ENCODE results near the gene GCNA.
"Not testable (repeated sequence)": the region's sequence is repeated elsewhere in the genome, so short reads cannot be mapped to it uniquely, and the experiment has no call there.

GCNA gene

DNA sequence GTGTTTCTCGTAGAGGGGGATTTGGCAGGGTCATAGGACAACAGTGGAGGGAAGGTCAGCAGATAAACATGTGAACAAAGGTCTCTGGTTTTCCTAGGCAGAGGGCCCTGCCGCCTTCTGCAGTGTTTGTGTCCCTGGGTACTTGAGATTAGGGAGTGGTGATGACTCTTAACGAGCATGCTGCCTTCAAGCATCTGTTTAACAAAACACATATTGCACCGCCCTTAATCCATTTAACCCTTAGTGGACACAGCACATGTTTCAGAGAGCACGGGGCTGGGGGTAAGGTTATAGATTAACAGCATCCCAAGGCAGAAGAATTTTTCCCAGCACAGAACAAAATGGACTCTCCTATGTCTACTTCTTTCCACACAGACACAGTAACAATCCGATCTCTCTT is 66.2 kb downstream of the GCNA start:
- DNase-seq = not testable (repeated sequence)

DNA sequence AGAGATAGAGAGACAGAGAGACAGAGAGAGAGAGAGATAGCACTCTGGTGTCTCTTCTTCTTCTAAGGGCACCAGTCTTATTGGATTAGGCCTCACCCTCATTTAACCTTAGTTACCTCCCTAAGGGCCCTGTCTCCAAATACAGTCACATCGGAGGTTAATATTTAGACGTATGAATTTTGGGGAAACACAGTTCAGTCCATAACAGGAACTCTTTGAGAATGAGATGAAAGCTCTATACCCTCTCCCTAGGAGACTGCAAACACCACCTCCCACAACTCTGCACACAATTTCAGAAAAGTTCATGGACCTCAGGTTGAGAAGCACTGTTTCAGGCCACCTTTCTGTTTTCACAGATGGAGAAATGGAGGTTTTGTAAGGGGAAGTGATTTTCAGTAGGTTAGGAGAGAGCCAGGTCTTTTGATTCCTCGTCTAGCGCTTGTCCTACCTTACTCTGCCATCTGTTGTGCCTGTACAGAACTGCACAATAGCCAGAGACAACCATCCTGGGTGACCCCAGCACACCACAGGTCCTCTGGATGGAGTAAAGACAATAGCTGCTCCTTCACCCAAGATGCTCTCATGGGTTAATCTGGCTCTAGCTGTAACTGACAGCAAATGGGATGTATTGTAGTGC is 72.2 kb downstream of the GCNA start:
- no peak for DNase-seq

DNA sequence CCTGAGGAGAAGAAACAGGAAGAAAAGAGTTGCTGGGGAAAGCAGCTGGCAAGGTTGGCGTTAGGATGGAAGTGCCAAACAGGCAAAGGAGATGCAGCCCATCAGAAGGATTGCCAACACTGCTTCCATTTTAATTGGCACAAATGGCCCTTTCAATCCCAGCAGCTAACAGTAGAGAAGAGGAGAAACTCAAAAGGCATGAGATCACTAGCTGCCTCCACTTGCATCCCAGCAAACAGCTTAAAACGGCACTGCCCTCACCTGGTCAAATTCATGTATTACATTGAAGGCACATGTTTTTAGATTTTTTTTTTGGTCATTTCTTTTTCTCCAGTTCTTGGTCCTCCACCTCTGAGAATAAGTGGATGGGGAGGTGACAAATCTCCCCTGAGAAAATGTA is 74.2 kb downstream of the GCNA start:
- DNase-seq = peak; percentile 39

DNA sequence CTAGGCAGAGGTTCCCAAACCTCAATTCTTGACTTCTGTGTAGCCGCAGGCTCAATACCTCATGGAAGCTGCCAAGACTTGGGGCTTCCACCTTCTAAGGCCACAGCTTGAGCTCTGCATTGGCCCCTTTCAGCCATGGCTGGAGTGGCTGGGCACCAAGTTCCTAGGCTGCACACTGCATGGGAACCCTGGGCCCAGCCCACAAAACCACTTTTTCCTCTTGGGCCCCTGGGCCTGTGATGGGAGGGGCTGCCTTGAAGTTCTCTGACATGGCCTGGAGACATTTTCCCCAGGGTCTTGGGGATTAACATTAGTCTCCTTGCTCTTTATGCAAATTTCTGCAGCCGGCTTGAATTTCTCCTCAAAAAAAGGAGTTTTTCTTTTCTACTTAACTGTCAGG is 75.1 kb downstream of the GCNA start:
- no peak for DNase-seq

DNA sequence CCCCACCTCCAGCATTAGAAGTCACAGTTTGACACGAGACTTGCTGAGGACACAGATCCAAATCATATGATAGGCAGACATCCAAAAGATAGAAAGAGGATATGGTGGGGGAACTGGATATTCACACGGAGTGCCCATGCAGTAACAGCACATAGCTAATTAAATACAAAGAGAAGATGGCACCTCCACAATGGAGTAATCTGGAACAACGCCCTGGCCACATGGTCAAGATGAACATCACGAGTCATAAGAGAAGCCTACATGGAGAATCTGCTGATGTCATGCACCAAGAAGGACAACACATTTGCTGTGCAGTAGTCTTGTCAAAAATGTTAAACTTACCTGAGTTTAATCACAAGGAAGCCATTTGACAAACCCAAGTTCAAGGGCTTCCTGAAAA is 79.0 kb downstream of the GCNA start:
- no peak for DNase-seq

DNA sequence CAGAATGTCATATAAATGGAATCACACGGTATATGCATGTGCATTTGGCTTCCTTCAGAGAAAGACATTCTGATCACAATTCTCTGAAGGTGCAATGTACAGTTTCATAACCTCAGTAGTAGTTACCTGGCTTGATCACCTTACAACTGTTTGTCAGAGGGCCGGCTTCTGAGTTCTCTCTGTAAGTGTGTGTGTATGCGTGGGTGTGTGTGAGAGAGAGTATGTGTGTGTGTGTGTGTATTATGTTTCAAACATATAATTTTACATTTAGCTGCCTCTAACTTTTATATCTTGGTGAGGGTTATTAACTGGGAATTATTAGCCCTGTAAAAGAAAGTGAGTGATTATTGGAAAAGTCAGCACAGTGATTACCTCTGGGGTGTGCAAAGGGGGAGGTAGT is 81.1 kb downstream of the GCNA start:
- no peak for DNase-seq

DNA sequence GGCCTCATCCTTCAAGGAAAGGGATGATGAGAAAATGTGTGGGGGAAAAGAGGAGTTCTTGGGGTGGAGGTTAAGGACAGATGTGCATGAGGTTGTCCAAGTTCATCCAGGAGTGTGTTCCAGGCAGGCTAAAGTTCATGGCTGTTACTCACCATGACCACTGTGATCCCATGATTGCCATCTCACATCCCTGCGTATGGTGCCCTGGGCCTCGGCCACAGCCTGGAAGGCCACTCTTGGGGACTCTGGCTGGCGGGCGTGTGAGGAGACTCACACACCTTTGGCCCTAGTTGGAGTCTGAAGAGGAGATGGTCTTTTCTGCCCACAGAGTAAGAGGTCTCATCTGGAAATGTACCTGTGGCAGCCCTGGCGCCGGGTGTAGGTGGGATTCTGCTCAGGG is 81.7 kb downstream of the GCNA start:
- no peak for DNase-seq

DNA sequence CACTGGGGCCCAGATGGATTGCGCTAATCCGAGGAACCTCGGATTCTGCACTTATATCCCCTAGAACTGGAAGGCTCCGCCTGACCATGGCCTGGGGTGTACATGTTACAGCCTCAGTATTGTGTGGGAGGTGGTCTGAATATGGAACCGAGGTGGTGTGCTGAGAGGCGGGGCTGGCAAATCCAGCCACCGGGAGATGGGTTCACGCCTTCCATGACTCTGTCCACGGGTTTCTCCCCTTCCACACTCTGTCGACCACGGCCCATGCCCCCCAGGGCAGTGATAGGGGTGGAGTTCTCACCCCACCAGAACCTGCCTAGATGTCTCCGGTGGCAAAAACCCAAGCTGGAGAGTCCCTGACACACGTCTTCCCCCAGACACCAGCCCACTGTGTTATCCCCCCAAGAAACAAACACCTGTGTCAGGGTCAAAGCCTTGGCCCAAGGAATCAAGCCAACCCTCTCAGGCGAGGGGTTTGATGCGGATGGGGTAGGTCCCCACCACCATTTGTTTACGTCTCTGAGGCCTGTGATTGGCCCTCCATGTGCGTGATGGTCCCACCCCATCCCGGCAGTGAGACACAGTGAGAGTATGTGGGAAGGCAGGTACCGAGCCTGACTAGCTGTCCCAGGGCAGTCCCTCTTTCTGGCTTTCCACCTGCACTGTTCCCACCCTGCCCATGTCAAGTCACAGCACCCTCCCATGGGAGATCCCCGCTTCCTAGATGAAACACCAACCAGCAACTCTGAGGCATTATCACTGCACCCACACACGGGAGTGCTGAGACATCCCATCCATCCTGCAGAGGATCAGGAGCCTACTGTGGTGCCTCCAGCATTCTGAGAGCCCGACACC is 82.6 kb downstream of the GCNA start:
- no peak for DNase-seq

DNA sequence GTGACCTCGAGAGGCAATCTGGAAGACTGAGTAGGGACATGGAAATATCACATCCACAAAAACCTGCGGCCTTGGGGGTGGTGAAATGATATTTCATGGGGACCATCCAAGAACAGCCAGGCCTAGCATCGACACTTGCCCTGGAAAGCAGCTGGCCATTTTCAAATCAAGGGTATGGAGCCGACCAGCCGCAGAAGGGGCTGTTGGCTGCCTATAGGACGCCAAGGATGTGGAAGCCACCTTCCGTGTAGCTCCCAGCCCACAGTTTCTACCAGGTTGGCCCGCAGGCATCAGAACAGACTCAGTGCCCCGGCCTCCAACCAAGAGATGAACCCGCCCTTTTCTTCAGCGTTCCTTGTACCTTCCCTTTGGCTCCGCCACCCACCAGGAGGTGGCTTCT is 83.7 kb downstream of the GCNA start:
- no peak for DNase-seq

DNA sequence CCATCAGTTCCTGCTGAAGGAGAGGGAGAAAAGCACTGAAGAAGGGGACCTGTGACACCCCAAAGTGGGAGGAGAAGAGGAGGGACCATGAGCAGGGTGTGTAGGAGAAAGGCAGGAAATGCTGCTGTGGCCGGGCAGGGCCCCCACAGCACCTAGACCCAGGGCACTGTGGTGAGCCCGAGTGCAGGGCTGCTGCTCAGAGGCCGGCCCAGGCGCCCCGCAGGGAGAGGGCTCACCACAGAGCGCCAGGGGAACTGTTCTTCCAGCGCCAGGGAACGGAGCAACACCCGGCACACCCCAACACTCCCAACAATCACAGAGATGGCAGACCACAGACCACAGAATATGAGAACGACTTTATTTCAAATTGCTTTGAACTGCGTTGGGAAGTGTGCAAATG is 84.4 kb downstream of the GCNA start:
- not testable (repeated sequence) for DNase-seq
